Prostate gland (tissue), 2 donors: ENCODE measurements around the gene NR5A2.

ENCODE experiments used
- POLR2A ChIP-seq: fragments of 450-650 bp; IDR thresholded peaks from one replicate; pipeline ENCODE4 v1.6.1; 2016; ENCODE audit warnings: antibody characterized with exemption, mild to moderate bottlenecking
- TF ChIP-seq, protein P1 (sequence below), 4 experiments: fragments of 200-600 bp in 2 of 4; fragments of 450-650 bp in 2 of 4; sonication (generic) in 2 of 4; IDR thresholded peaks; 1 replicate in 3 of 4; 2 replicates in 1 of 4; pipeline ENCODE4 v1.5.1; 2016 to 2019; ENCODE audit warnings: antibody characterized with exemption in 4 of 4, mild to moderate bottlenecking in 2 of 4, moderate library complexity in 2 of 4

DNA sequence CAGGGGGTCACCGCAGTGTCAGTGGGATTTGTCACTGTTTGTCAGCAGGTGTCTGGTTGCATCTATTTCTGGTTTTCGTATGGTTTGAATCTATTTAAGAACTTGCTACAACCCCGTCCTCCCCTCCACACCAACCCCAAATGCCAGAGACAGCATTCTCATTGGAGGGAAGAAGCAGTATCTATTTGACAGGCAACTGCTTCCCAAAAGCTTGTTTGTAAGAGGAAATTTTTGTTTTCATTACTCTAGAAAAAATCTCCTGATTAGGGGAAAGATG lies 54.4 kb downstream of the NR5A2 start:
- TF ChIP-seq POLR2A = no peak
- TF ChIP-seq, protein P1, sequence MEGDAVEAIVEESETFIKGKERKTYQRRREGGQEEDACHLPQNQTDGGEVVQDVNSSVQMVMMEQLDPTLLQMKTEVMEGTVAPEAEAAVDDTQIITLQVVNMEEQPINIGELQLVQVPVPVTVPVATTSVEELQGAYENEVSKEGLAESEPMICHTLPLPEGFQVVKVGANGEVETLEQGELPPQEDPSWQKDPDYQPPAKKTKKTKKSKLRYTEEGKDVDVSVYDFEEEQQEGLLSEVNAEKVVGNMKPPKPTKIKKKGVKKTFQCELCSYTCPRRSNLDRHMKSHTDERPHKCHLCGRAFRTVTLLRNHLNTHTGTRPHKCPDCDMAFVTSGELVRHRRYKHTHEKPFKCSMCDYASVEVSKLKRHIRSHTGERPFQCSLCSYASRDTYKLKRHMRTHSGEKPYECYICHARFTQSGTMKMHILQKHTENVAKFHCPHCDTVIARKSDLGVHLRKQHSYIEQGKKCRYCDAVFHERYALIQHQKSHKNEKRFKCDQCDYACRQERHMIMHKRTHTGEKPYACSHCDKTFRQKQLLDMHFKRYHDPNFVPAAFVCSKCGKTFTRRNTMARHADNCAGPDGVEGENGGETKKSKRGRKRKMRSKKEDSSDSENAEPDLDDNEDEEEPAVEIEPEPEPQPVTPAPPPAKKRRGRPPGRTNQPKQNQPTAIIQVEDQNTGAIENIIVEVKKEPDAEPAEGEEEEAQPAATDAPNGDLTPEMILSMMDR (IDR thresholded peaks at IDR 0.05) = no peak
